Effector memory CD8-positive, alpha-beta T cell (primary cell): ENCODE data around the gene GLI3.

Experiments used
- ATAC-seq: fragments of 150-1000 bp; cut with Tn5 transposase; replicated peaks from 2 replicates; pipeline ENCODE4 v1.10.0; 2021; ENCODE audit warnings: mild to moderate bottlenecking, moderate library complexity
- DNase-seq, 3 experiments: peaks; one replicate each; pipeline ENCODE4 v3.0.0; 2021
- H3K27ac Mint-ChIP-seq, 2 donors: one replicate each; pipeline ENCODE4 v1.8.0; 2022; ENCODE audit warnings: mild to moderate bottlenecking in 2 of 2, mixed read lengths in 2 of 2, moderate library complexity in 2 of 2
- H3K27me3 Mint-ChIP-seq, 2 donors: one replicate each; pipeline ENCODE4 v1.8.0; 2022; ENCODE audit warnings: mixed read lengths in 2 of 2
- H3K36me3 Mint-ChIP-seq: one replicate; pipeline ENCODE4 v1.8.0; 2022; ENCODE audit warnings: mild to moderate bottlenecking, moderate library complexity, mixed read lengths; ENCODE audit not compliant: insufficient read depth
- H3K4me1 Mint-ChIP-seq, 2 donors: one replicate each; pipeline ENCODE4 v1.8.0; 2022; ENCODE audit warnings: low read depth in 2 of 2, mixed read lengths in 2 of 2
- H3K4me3 Mint-ChIP-seq, 2 donors: one replicate each; pipeline ENCODE4 v1.8.0; 2022; ENCODE audit warnings: mild to moderate bottlenecking in 2 of 2, mixed read lengths in 2 of 2, moderate library complexity in 2 of 2
- H3K9me3 Mint-ChIP-seq, 2 donors: one replicate each; pipeline ENCODE4 v1.8.0; 2022; ENCODE audit warnings: mixed read lengths in 2 of 2

GLI3 gene

GRCh38 chr7:42197451-42197850, 39.6 kb downstream of the GLI3 start:
- no peak overlapping the region for H3K27ac Mint-ChIP-seq
- DNase-seq (no peak), ATAC-seq (no peak)
- H3K9me3 Mint-ChIP-seq: peaks cover under 1 to 6% of the 10 kb centered on the region in 2 donors
- H3K36me3 Mint-ChIP-seq: peaks cover 3% of the 10 kb centered on the region
- no peaks in the 10 kb centered on the region for H3K27me3 Mint-ChIP-seq
- no peak overlapping the region for H3K4me3 Mint-ChIP-seq
- H3K4me1 Mint-ChIP-seq: peaks cover 0 to 2% of the 10 kb centered on the region in 2 donors

GRCh38 chr7:42194238-42194637, 42.8 kb downstream of the GLI3 start:
- Mint-ChIP-seq H3K27ac (no peak overlapping the region), H3K36me3 (peaks cover 3% of the 10 kb centered on the region), H3K9me3 (peaks cover 0 to 4% of the 10 kb centered on the region in 2 donors), H3K4me1 (peaks cover 0 to 2% of the 10 kb centered on the region in 2 donors), H3K4me3 (no peak overlapping the region), H3K27me3 (no peaks in the 10 kb centered on the region)
- ATAC-seq: no peak
- no peak for DNase-seq

DNA sequence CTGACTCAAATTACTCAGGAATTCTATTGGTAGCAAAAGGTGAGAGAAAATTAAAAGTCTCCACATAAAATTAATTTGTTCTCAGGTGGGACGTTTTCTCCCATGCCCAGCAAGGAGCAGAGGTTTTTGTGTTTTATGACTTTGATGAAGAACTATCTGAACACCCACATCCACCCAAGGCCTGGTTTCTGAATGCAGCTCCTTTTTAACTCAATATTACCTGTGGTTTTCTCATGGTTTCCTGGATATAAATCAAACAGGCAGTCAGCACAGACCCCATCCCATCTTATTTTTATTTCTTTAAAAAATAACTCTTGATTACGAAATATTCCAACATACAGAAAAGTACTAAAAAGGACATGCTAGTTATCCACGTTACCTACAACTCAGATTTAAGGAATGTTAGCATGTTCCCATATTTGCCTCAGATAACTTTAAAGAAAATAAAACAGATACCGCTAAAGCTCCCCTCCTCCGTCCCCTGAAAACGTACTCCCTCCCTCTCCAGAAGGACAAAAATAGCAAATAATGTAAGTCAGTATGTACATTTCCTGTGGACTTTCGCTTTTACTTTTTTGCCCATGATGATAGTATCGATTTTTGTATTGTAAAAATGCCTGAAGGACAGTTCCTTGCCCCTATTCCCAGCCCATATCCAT, 43.4 kb downstream of the GLI3 start:
- Mint-ChIP-seq H3K4me1 (peaks cover 0 to 2% of the 10 kb centered on the region in 2 donors), H3K27me3 (no peaks in the 10 kb centered on the region), H3K9me3 (peaks cover 0 to 4% of the 10 kb centered on the region in 2 donors), H3K36me3 (peaks cover 3% of the 10 kb centered on the region), H3K4me3 (no peak overlapping the region), H3K27ac (no peak overlapping the region)
- ATAC-seq: no peak
- DNase-seq: no peak

GRCh38 chr7:42192851-42193461, 44.1 kb downstream of the GLI3 start:
- no peak overlapping the region for H3K4me3 Mint-ChIP-seq
- no peak overlapping the region for H3K27ac Mint-ChIP-seq
- ATAC-seq: no peak
- peaks cover 3% of the 10 kb centered on the region for H3K36me3 Mint-ChIP-seq
- peaks cover 0 to 2% of the 10 kb centered on the region in 2 donors for H3K4me1 Mint-ChIP-seq
- DNase-seq: no peak
- peaks cover 0 to 4% of the 10 kb centered on the region in 2 donors for H3K9me3 Mint-ChIP-seq
- no peaks in the 10 kb centered on the region for H3K27me3 Mint-ChIP-seq

DNA sequence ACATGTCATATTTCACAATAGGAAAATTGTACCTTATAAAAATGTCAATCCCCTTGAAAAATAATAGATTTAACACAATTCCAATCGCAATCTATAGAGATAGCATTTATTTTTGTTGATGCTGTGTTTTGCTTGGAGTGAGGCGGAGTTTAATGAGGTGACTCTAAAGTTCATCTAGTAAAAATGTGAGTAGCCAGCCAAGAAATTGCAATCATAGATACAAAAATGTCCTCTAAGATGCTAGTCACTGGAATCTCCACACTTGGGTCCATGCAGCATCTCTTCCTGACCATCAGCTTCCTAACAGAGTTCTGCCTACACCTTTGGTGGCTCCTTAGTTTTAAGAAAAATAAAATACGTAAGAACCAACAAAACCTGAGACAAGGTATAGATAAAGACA, 44.9 kb downstream of the GLI3 start:
- Mint-ChIP-seq H3K9me3 (peaks cover 0 to 4% of the 10 kb centered on the region in 2 donors), H3K27ac (no peak overlapping the region), H3K4me3 (no peak overlapping the region), H3K4me1 (peaks cover 0 to 2% of the 10 kb centered on the region in 2 donors), H3K36me3 (peaks cover 3% of the 10 kb centered on the region), H3K27me3 (no peaks in the 10 kb centered on the region)
- DNase-seq (no peak), ATAC-seq (no peak)

GRCh38 chr7:42189535-42189934, 47.5 kb downstream of the GLI3 start:
- Mint-ChIP-seq H3K9me3 (peaks cover 0 to 4% of the 10 kb centered on the region in 2 donors), H3K36me3 (peaks cover 3% of the 10 kb centered on the region), H3K4me1 (peaks cover 0 to 2% of the 10 kb centered on the region in 2 donors), H3K27me3 (no peaks in the 10 kb centered on the region), H3K27ac (no peak overlapping the region), H3K4me3 (no peak overlapping the region)
- ATAC-seq (no peak), DNase-seq (no peak)

- no peaks in the 10 kb centered on the region for H3K27me3 Mint-ChIP-seq
- peaks cover 0 to 8% of the 10 kb centered on the region in 2 donors for H3K9me3 Mint-ChIP-seq
- no peak overlapping the region for H3K27ac Mint-ChIP-seq
- H3K36me3 Mint-ChIP-seq: no peaks in the 10 kb centered on the region
- no peaks in the 10 kb centered on the region for H3K4me1 Mint-ChIP-seq
- no peak for ATAC-seq
- DNase-seq: no peak
- H3K4me3 Mint-ChIP-seq: no peak overlapping the region
Observed at GRCh38 chr7:42186151-42186550, 50.9 kb downstream of the GLI3 start.

- H3K4me1 Mint-ChIP-seq: no peaks in the 10 kb centered on the region
- H3K36me3 Mint-ChIP-seq: no peaks in the 10 kb centered on the region
- no peak overlapping the region for H3K27ac Mint-ChIP-seq
- no peak overlapping the region for H3K4me3 Mint-ChIP-seq
- DNase-seq (no peak), ATAC-seq (no peak)
- no peaks in the 10 kb centered on the region for H3K27me3 Mint-ChIP-seq
- peaks cover 0 to 8% of the 10 kb centered on the region in 2 donors for H3K9me3 Mint-ChIP-seq
Observed at GRCh38 chr7:42185726-42186125, 51.3 kb downstream of the GLI3 start.

DNA sequence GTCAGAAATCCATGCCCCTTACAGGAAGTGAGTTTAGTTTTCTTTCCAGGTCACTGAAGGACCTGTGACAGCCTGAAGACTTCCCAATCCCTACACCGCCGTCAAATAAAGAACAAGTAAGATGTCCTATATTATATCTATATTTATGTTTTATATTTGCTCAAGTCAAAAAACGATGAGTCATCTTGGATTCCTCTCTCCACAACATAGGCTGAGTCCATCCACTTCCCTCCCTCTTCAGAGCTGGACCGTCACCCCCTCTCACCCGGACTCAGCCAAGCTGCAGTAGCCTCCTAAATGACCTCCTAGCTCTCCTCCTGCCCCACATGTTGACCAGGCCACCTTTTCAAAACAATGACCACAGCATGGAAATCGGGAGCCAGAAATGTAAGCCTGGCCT, 53.5 kb downstream of the GLI3 start:
- Mint-ChIP-seq H3K9me3 (peaks cover 11 to 21% of the 10 kb centered on the region in 2 donors), H3K27ac (no peak overlapping the region), H3K4me1 (no peaks in the 10 kb centered on the region), H3K27me3 (no peaks in the 10 kb centered on the region), H3K4me3 (no peak overlapping the region), H3K36me3 (no peaks in the 10 kb centered on the region)
- DNase-seq (no peak), ATAC-seq (no peak)

GRCh38 chr7:42181566-42181965, 55.4 kb downstream of the GLI3 start:
- no peak overlapping the region for H3K27ac Mint-ChIP-seq
- H3K27me3 Mint-ChIP-seq: no peaks in the 10 kb centered on the region
- H3K36me3 Mint-ChIP-seq: no peaks in the 10 kb centered on the region
- no peak overlapping the region for H3K4me3 Mint-ChIP-seq
- ATAC-seq (no peak), DNase-seq (no peak)
- H3K9me3 Mint-ChIP-seq: peaks cover 15 to 21% of the 10 kb centered on the region in 2 donors
- no peaks in the 10 kb centered on the region for H3K4me1 Mint-ChIP-seq

- no peaks in the 10 kb centered on the region for H3K36me3 Mint-ChIP-seq
- no peaks in the 10 kb centered on the region for H3K4me1 Mint-ChIP-seq
- peaks cover 16 to 21% of the 10 kb centered on the region in 2 donors for H3K9me3 Mint-ChIP-seq
- H3K27ac Mint-ChIP-seq: no peak overlapping the region
- ATAC-seq: no peak
- no peak overlapping the region for H3K4me3 Mint-ChIP-seq
- no peak for DNase-seq
- H3K27me3 Mint-ChIP-seq: no peaks in the 10 kb centered on the region
Observed at GRCh38 chr7:42180806-42181205, 56.2 kb downstream of the GLI3 start.

DNA sequence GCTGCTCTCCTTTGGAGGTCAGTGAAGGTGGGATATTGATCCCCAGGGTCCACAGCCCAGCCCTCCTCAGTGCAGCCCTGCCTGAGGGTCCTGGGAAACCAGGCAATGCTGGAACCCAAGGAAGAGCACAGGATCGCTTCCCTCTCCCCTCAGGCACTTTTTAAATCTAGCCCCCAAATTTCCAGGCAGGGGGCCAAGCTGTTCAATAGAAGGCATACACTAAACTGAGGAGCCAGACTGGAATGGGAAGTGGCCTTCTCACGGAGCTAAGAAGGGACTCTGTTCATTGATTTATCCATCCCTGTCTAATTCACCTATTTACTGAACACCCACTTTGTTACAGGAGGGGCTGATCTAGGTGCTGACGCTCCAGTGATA, 60.3 kb downstream of the GLI3 start:
- Mint-ChIP-seq H3K27me3 (no peaks in the 10 kb centered on the region), H3K9me3 (peaks cover 13 to 16% of the 10 kb centered on the region in 2 donors), H3K36me3 (no peaks in the 10 kb centered on the region), H3K4me1 (no peaks in the 10 kb centered on the region), H3K27ac (no peak overlapping the region), H3K4me3 (no peak overlapping the region)
- no peak for DNase-seq
- no peak for ATAC-seq

DNA sequence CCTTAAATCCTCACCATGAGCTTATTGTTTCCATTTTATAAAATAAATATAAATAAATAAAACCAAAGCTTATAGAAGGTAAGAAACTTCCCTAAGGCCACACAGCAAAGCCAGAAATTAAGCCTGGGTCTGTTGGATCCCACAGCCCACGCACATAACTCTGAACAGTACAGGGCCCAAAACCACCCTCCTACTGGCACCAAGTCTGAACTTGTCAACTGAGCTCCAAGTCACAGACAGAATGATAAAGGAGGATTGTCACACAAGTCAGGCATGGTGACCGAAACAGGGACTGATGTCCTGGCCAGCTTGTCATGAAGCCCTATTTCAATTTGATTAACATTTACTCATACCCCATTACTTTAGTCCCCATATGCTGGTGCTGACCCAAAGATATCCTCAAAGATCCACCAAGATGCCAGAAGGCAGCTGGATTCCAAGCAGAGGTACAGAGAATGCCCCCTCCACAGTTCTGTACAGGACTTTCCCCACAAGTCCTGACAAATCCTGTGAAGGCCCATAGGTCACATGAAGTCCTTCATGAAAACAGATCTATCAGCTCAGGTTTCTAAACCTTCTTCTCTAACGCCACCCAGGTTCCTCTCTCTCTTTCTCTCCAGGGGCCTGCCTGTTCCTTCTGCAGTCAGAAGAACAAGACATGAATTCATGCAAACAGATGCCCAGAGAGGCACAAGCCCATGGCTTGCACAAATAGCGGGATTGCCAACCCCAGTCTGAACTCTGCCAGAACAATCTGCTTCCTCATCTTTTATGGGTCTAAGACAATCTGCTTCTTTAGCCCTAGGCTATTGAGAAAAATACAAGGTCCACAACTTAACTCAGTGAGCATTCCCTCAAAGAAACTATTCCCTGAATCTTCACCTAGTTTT, 60.9 kb downstream of the GLI3 start:
- no peak overlapping the region for H3K4me3 Mint-ChIP-seq
- H3K9me3 Mint-ChIP-seq: peaks cover 13 to 16% of the 10 kb centered on the region in 2 donors
- no peak overlapping the region for H3K27ac Mint-ChIP-seq
- no peaks in the 10 kb centered on the region for H3K27me3 Mint-ChIP-seq
- H3K4me1 Mint-ChIP-seq: no peaks in the 10 kb centered on the region
- no peak for DNase-seq
- H3K36me3 Mint-ChIP-seq: no peaks in the 10 kb centered on the region
- no peak for ATAC-seq
